Spleen (tissue), 11 donors: ENCODE measurements around the gene RPS6KC1. TPM values are rescaled to one million over a fixed set of nuclear protein-coding genes. Genes with fewer than 3 reads are reported as not detected.
"Not testable (repeated sequence)": the region's sequence is repeated elsewhere in the genome, so short reads cannot be mapped to it uniquely, and the experiment has no call there.

Experiments
- DNase-seq: peaks from one replicate; pipeline ENCODE4 v3.0.0-alpha.2; 2020
- H3K27ac ChIP-seq, 8 donors: fragments of 200-600 bp; sonication (generic) in 7 of 8; 1 replicate in 4 of 8; 2 replicates in 4 of 8; pipeline versions ENCODE4 v1.5.0 to v1.8.0; 2016 to 2021; ENCODE audit warnings: inconsistent platforms in 4 of 8, mild to moderate bottlenecking in 4 of 8, moderate library complexity in 1 of 8
- H3K27me3 ChIP-seq, 7 donors: fragments of 200-600 bp; sonication (generic) in 6 of 7; replicated peaks in 1 of 7; 1 replicate in 4 of 7; 2 replicates in 3 of 7; pipeline versions ENCODE4 v1.5.0 to v1.8.0; 2016 to 2021; ENCODE audit warnings: inconsistent platforms in 3 of 7, mild to moderate bottlenecking in 1 of 7
- H3K36me3 ChIP-seq, 6 donors: fragments of 200-600 bp; sonication (generic) in 5 of 6; 1 replicate in 4 of 6; 2 replicates in 2 of 6; pipeline versions ENCODE4 v1.5.0 to v1.8.0; 2016 to 2021; ENCODE audit warnings: inconsistent platforms in 2 of 6
- H3K4me1 ChIP-seq, 6 donors: fragments of 200-600 bp; sonication (generic) in 5 of 6; 1 replicate in 3 of 6; 2 replicates in 3 of 6; pipeline versions ENCODE4 v1.5.0 to v1.8.0; 2016 to 2021; ENCODE audit warnings: inconsistent platforms in 3 of 6
- H3K4me3 ChIP-seq, 8 donors: fragments of 200-600 bp; sonication (generic) in 7 of 8; 1 replicate in 4 of 8; 2 replicates in 4 of 8; pipeline versions ENCODE4 v1.5.0 to v1.8.0; 2016 to 2021; ENCODE audit warnings: inconsistent platforms in 4 of 8, mild to moderate bottlenecking in 4 of 8, moderate library complexity in 2 of 8
- H3K9me3 ChIP-seq, 8 donors: fragments of 200-600 bp; sonication (generic) in 7 of 8; 1 replicate in 4 of 8; 2 replicates in 4 of 8; pipeline versions ENCODE4 v1.5.0 to v1.8.0; 2016 to 2021; ENCODE audit warnings: inconsistent platforms in 4 of 8
- CTCF ChIP-seq, 11 experiments: fragments of 200-600 bp in 7 of 11; fragments of 450-650 bp in 4 of 11; sonication (generic) in 4 of 11; IDR thresholded peaks in 8 of 11; conservative IDR thresholded peaks in 3 of 11; 1 replicate in 7 of 11; 2 replicates in 4 of 11; pipeline versions ENCODE4 v1.4.0 to v1.8.0; 2016 to 2021; ENCODE audit warnings: antibody characterized with exemption in 11 of 11, inconsistent platforms in 4 of 11, mild to moderate bottlenecking in 1 of 11
- POLR2A ChIP-seq, 3 donors: fragments of 450-650 bp; IDR thresholded peaks; one replicate each; pipeline ENCODE4 v1.5.1; 2017; ENCODE audit warnings: antibody characterized with exemption in 3 of 3, mild to moderate bottlenecking in 1 of 3
- POLR2AphosphoS5 ChIP-seq, 3 donors: sonication (generic); formaldehyde crosslinking; IDR thresholded peaks; one replicate each; pipeline ENCODE4 v1.5.1; 2017; ENCODE audit warnings: antibody characterized with exemption in 3 of 3
- WGBS, 5 donors: extraction: QIAGEN DNeasy Blood & Tissue Kit in 3 of 5; methylation state at CpG; one replicate each; pipeline versions ENCODE4 v1.1.5 to v1.1.7; 2013 to 2018; 5-methylcytosine and 5-hydroxymethylcytosine counted together
- intact Hi-C: fragments of 100-400 bp; cut with DNase I; formaldehyde crosslinking; loops from one replicate; pipeline ENCODE4 v1.15.0; 2023; ENCODE audit warnings: low total_unique reads
- polyA plus RNA-seq, 3 donors: library from polyadenylated mRNA; stranded (reverse); fragments of 200-250 nt; gene quantifications; one replicate each; pipeline ENCODE4 v1.2.1, GENCODE V29; 2013
- total RNA-seq, 7 donors: library from RNA; depleted of rRNA in 3 of 7; stranded (reverse); fragments of >200 nt in 3 of 7; fragmentation: NEBNext Ultra II Directional in 4 of 7; extraction: Animal tissue kit (Norgen Biotek cat#: 25700) in 4 of 7; gene quantifications; one replicate each; pipeline versions ENCODE4 v1.1.0 to v1.2.1, GENCODE V29; 2016 to 2021
- donor health status: healthy with polysubstance abuse.
- donor health status: DM: no; HTN: no; CAD: no; lungs with moderate emphysema.
- donor health status: DM: no; HTN: no; CAD: no.
- donor health status: Bipolar disorder and iron deficiency.
- donor health status: healthy.
- donor health status: DM: no; HTN: no; CAD: no.
- donor health status: DM: yes; HTN: yes; CAD: no.

RPS6KC1 gene
- total and polyA plus RNA-seq, 10 donors = 2.8 to 33.5 (median 22.9) TPM

GRCh38 chr1:213194855-213195254 is 143.8 kb downstream of the RPS6KC1 start:
- Histone ChIP-seq H3K27me3 (no peaks in the 10 kb centered on the region), H3K27ac (no peak overlapping the region), H3K4me1 (no peaks in the 10 kb centered on the region), H3K9me3 (peaks cover 0 to 55% (median 46%) of the 10 kb centered on the region in 8 donors), H3K36me3 (peaks cover 0 to 51% (median 11%) of the 10 kb centered on the region in 6 donors), H3K4me3 (no peak overlapping the region)
- TF ChIP-seq POLR2A (IDR thresholded peaks at IDR 0.05) (no peak), CTCF (IDR thresholded peaks at IDR 0.05 in 8 of 11, conservative IDR thresholded peaks at IDR 0.05 in 3 of 11) (no peak), POLR2AphosphoS5 (IDR thresholded peaks at IDR 0.05) (no peak)
- intact Hi-C loops = no loop called here
- no peak for DNase-seq

GRCh38 chr1:213196328-213197054 is 145.4 kb downstream of the RPS6KC1 start:
- H3K36me3 ChIP-seq = peaks cover 0 to 51% (median 11%) of the 10 kb centered on the region in 6 donors
- H3K4me1 ChIP-seq, DNase-seq, intact Hi-C loops, H3K27me3 ChIP-seq, H3K4me3 ChIP-seq, H3K27ac ChIP-seq: not testable (repeated sequence)
- WGBS, 5 donors = 94 to 98% (median 95%) methylated on average over 10 of the region's 10 CpGs
- peaks cover 0 to 48% (median 39%) of the 10 kb centered on the region in 8 donors for H3K9me3 ChIP-seq

- peaks cover 0 to 43% (median 34%) of the 10 kb centered on the region in 8 donors for H3K9me3 ChIP-seq
- H3K4me3 ChIP-seq = no peak overlapping the region
- TF ChIP-seq CTCF (IDR thresholded peaks at IDR 0.05 in 8 of 11, conservative IDR thresholded peaks at IDR 0.05 in 3 of 11) = no peak
- no peak for TF ChIP-seq POLR2AphosphoS5 (IDR thresholded peaks at IDR 0.05)
- no peak for TF ChIP-seq POLR2A (IDR thresholded peaks at IDR 0.05)
- intact Hi-C loops = no loop called here
- DNase-seq = no peak
- WGBS, 5 donors = 93 to 100% (median 96%) methylated on average over 3 of the region's 3 CpGs
- no peaks in the 10 kb centered on the region for H3K4me1 ChIP-seq
- H3K36me3 ChIP-seq = peaks cover 0 to 46% (median 10%) of the 10 kb centered on the region in 6 donors
- H3K27me3 ChIP-seq = no peaks in the 10 kb centered on the region
- no peak overlapping the region for H3K27ac ChIP-seq
These were observed 149.6 kb downstream of the RPS6KC1 start for GRCh38 chr1:213200630-213201029.

GRCh38 chr1:213201380-213202155 is 150.5 kb downstream of the RPS6KC1 start:
- Histone ChIP-seq H3K27ac (no peak overlapping the region), H3K36me3 (peaks cover 0 to 46% (median 10%) of the 10 kb centered on the region in 6 donors), H3K4me1 (no peaks in the 10 kb centered on the region), H3K9me3 (peaks cover 0 to 42% (median 27%) of the 10 kb centered on the region in 8 donors), H3K4me3 (no peak overlapping the region), H3K27me3 (no peaks in the 10 kb centered on the region)
- DNase-seq = no peak
- no peak for TF ChIP-seq CTCF (IDR thresholded peaks at IDR 0.05 in 8 of 11, conservative IDR thresholded peaks at IDR 0.05 in 3 of 11)
- TF ChIP-seq POLR2A (IDR thresholded peaks at IDR 0.05) = no peak
- TF ChIP-seq POLR2AphosphoS5 (IDR thresholded peaks at IDR 0.05) = no peak
- WGBS, 5 donors = 86 to 98% (median 93%) methylated on average over 1 of the region's 1 CpG
- intact Hi-C loops = no loop called here
